HG03378 (cell line): ENCODE results near the gene IGF2BP1.
"Not testable (repeated sequence)": the region's sequence is repeated elsewhere in the genome, so short reads cannot be mapped to it uniquely, and the experiment has no call there.

Source experiments
- ATAC-seq: cut with Tn5 transposase; IDR thresholded peaks from one replicate; pipeline ENCODE4 v1.9.1; 2021; ENCODE audit warnings: mild to moderate bottlenecking, moderate library complexity; ENCODE audit not compliant: unreplicated experiment

Gene IGF2BP1

GRCh38 chr17:48995304-48995973 is 1.7 kb upstream of the IGF2BP1 start:
- no peak for ATAC-seq

DNA sequence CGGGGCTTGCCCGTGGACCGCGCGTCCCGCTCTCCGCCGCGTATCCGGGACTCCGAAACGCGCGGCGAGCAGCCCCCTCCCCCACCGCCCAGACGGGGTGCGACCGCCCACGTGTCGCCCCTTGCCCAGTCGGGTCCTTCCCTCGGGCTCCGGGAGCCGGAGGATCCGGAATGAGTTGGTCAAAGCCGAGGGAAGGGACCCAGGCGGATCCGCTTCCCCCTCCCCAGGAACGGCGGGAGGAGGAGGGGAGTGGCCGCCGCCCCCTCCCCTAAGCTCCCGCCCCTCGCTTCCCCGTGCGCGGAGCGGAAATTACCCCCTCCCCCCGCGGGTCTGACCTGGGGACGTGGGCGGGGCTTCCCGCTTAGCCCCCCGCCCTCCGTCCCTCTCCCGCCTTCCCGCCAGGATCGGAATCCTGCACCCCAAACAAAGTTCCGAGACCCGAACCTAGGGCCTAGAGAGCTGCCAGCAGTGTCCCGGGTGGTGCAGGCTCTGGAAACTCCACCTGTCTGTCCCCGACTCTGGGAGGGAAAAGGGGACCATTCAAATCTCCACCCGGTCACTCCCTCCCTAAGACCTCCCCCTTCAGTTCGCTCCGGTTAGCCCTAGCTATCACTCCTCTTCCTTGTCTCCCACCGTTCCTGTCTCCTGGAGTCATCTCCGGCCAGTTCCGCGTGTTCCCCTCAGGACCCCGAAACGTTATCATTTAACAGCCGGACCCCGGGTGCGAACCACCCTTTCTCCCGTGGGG is 1.0 kb upstream of the IGF2BP1 start:
- ATAC-seq, result no peak

DNA sequence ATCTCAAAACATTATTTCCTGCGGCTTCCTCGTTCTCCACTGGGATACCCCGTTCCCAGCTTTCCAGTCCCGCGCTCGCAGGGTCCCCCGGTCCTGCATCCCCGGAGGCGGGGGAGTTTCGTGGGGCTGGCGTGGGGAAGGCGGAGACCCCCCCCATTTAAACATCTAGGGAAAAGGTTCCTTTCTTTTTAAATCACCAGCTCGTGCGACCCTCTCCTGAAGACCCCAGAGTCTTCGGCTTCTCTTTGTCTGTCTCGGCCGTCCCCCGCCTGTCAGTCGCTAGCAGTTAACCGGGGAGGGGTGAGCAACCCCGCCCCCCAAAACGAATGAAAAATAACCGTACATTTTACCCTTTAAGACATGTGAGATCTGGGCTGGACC is 473 bp upstream of the IGF2BP1 start:
- ATAC-seq, result no peak

- ATAC-seq, result no peak
Observed at GRCh38 chr17:48997827-48998586, 822 bp downstream of the IGF2BP1 start.

DNA sequence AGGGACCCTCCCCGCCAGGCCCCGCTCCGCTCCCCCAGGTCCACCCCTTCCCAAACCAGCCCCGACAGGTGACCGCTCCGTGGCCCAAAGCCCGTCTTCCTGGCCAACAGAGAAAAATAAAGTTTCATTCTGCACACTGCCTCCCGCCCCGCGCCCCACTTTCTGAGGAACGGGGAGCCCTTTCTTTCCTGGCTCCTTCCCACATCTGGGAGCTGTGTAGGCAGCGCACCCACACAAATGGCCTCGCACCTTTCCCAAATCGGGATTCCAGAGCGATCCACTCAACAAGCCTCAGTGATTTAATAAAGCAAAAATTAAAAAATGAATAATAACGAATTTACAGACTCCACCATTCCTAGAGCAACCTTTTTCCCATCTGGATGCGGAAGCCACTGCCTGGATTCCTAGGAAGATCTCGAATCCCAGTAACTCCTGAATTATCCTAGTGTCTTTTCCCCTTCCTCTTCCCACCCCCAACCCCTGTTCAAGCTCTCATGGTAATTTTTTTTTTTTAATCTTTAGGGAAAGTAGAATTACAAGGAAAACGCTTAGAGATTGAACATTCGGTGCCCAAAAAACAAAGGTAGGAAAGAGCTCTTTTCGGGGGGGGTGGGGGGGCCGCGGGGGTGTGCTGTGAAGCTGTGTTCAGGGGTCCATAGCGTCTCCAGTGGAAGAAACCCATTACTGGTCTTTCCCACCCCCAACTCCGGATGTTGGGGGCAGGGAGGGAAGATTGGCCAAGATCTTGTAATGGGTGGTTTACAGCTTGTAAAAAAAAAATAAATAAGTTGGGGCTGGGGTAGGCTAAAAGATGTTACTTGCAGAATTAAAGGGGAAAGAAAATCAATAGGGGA is 1.6 kb downstream of the IGF2BP1 start:
- no peak for ATAC-seq

DNA sequence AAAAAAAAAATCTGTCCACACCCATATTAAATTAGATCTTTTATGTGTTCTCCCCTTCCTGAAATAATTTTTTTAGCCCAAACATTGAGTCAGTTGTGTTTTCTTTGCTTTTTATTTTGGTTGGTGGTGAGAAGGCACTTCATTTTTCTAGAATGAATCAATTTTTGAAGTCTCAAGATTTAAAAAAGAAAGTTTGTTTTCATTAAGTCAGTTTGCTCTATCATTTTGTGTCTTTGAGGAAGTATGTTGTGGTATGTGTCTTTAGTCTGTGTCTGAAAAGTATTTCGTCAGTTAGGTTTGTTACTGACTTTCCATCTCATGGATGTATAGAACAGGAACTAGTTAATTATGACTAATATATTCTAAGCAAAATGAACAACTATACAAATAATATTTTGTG is 3.8 kb downstream of the IGF2BP1 start:
- no peak for ATAC-seq

DNA sequence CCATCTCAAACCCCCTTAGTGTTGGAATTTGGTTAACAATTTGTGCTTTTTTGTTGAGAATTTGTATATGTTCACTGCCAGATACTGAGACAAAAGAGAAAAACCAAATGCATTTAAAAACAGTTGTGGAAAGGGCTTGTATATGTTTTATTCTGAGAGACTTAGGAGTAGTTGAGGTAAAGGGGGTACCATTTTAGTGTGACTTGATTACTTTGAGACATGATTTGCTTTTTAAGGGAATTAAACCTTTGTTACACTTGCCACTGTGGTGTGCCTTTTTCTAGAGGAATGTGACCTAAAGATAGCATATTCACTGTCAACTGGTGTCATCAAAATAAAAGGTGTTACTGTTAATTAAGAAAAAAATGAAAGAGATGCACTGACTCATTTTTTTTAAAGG is 4.5 kb downstream of the IGF2BP1 start:
- ATAC-seq, result no peak

DNA sequence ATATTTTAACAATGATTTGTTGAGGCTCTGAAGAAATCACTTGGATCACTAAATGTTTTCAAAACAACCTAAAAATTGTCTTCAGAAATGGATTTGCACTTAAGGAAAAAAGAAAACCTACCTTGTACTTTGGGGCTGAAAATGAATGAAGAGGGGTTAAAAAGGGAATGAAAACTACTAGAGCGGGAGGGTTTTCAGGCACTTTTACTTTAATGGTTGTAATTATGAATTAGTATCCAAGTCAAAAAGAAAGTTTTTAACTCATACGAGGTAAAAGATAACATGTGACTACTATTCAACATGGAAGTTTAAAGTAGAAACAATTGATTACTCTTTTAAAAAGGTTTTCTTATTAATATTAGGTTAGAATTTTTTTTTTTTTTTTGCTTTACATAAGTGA is 5.1 kb downstream of the IGF2BP1 start:
- ATAC-seq, result no peak

DNA sequence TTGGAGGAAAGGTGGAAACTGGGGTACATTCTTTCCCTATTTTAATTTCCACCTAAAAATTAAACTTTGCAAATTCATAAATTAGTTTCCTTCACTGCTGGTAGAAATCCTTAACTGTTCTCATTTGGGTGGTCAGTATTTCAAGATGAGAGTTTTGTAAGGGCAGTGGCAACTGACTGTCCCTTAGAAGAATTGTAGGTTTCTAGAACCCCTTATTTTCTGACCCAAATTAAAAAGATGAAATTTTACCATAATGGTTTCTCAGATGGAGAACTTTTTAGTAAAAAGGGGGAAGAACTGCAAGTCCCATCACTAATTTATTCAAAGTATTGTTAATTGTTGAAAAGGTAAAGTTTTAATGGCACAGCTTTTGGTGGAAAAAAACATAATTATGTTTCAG is 5.6 kb downstream of the IGF2BP1 start:
- no peak for ATAC-seq

DNA sequence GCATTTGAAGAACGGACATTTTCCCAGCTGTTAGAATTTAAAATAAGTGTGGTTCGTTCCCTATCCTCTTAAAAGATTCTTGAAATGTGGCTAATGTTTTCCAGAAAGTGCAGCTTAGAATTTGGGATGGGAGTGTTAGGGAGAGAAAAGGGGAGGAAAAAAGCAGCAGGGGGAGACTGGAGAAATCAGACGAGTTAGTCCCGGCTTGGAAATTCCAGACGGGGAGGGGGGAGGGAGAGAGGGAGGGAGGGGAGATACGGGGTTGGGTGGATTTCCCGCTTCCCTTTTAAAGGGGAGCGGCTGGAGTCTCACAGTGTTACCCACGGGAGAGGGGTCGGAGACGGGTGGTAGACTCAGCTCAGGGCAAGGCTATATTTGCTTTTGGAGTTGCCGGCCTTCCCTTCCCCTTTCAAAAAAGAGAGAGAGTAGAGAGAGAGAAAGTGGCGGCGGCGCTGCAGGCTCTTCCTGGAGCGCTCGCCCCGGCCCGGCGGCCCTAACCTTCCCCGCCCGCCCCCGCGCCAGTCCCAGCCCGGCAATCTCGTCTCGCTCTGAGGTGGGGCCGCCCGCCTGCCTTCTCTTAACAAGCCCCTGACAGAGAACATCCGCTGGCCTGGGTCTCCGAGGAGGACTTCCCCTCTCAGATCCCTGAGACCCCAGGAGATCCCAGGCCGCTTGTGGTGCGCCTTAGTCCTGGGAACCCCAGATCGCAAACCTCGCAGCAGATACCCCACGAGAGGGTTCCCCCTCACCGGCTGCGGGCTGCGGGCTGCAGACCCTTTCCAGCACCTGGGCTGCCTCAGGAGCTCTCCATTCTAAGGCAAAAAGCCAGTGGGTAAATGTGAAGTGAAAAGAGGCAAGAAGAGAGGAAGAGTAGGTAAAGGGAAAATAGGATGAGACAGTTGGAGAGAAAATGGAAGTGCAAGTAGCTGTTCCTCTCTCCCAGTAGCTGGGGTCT is 6.6 kb downstream of the IGF2BP1 start:
- ATAC-seq, result no peak

- no peak for ATAC-seq
Observed at GRCh38 chr17:49005140-49005539, 8.0 kb downstream of the IGF2BP1 start.

DNA sequence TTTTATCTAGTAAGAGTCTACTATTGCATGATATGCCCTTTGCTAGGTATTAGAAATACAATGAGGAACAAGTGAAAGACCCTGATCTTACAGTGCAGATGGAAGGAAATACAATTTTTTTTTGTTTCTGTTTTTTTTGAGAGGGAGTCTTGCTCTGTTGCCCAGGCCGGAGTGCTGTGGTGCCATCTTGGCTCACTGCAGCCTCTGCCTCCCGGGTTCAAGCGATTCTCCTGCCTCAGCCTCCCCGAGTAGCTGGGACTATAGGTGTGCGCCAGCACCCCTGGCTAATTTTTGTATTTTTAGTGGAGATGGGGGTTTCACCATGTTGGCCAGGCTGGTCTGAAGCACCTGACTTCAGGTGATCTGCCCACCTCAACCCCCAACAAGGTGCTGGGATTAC is 11.7 kb downstream of the IGF2BP1 start:
- ATAC-seq, result not testable (repeated sequence)

GRCh38 chr17:49012769-49013255 is 15.6 kb downstream of the IGF2BP1 start:
- ATAC-seq, result no peak

GRCh38 chr17:49013311-49014213 is 16.4 kb downstream of the IGF2BP1 start:
- ATAC-seq, result no peak

GRCh38 chr17:49015179-49015923 is 18.2 kb downstream of the IGF2BP1 start:
- no peak for ATAC-seq

DNA sequence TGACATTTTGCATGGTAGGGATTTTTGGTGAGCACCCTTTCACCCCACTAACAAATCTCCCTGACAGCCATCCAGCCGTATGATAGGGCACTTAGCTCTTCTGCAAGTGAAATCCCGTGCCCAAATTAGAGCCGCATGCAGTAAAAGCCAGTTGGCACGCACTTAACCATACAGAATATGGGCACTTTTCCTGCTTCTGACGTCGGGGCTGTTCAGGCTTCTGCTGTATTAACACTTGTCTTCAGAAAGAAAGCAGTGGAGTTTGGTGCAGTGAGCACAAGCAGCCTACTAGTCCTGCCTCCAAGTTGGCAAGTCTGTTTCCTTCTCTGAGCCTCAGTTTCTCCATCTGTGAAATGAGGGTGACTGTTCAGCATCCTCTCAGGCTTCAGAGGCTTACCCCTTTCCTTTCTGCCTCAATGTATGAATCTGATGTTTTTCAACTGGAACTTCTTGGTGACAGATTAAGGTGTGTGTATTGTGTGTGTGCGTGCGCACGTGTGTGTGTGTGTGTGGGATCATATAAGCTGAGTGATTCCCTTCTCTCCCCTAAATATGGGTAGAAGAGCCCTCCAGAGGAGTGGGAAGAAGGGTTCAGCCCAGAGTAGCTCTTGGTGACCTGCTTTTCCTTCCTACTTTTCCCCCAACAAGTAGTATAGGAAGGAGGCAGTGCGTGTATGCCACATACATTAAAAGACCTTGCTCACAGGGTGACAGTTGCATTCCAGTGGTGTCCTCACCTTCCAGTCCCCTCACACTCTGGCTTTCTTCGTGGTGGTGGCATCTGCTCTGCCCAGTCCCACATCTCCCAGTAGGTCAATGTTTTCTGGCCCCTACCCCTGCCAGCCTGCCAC is 19.0 kb downstream of the IGF2BP1 start:
- no peak for ATAC-seq
